Prostate gland (tissue), 2 donors: ENCODE results near the gene XNDC1N. TPM values are rescaled to one million over a fixed set of nuclear protein-coding genes. Genes with fewer than 3 reads are reported as not detected.
"Not testable (repeated sequence)": the region's sequence is repeated elsewhere in the genome, so short reads cannot be mapped to it uniquely, and the experiment has no call there.

Experiments used
- DNase-seq: peaks from one replicate; pipeline ENCODE4 v3.0.0-alpha.2; 2019; ENCODE audit warnings: low spot score
- H3K27ac ChIP-seq, 2 donors: fragments of 200-600 bp; sonication (generic); 2 replicates each; pipeline ENCODE4 v1.5.1; 2017 to 2019
- H3K27me3 ChIP-seq: fragments of 200-600 bp; sonication (generic); replicated peaks from 2 replicates; pipeline ENCODE4 v1.5.1; 2019; ENCODE audit not compliant: insufficient read depth
- H3K36me3 ChIP-seq, 2 donors: fragments of 200-600 bp; sonication (generic); 1 replicate in 1 of 2; 2 replicates in 1 of 2; pipeline versions ENCODE4 v1.5.1 to v1.8.1; 2017 to 2019
- H3K4me1 ChIP-seq: fragments of 200-600 bp; sonication (generic); replicated peaks from 2 replicates; pipeline ENCODE4 v1.5.1; 2019
- H3K4me3 ChIP-seq, 2 donors: fragments of 200-600 bp; sonication (generic); 2 replicates each; pipeline ENCODE4 v1.5.1; 2017 to 2019
- H3K9me3 ChIP-seq: fragments of 200-600 bp; sonication (generic); 2 replicates; pipeline ENCODE4 v1.5.1; 2017
- POLR2A ChIP-seq: fragments of 450-650 bp; IDR thresholded peaks from one replicate; pipeline ENCODE4 v1.6.1; 2016; ENCODE audit warnings: antibody characterized with exemption, mild to moderate bottlenecking
- POLR2AphosphoS5 ChIP-seq: sonication (generic); formaldehyde crosslinking; IDR thresholded peaks from one replicate; pipeline ENCODE4 v1.6.1; 2017; ENCODE audit warnings: antibody characterized with exemption
- WGBS: methylation state at CpG from one replicate; pipeline ENCODE4 v1.1.5; 2018; 5-methylcytosine and 5-hydroxymethylcytosine counted together
- intact Hi-C: fragments of 100-400 bp; cut with DNase I; formaldehyde crosslinking; loops from one replicate; pipeline ENCODE4 v1.14.2; 2022
- total RNA-seq, 2 donors: library from RNA; depleted of rRNA; stranded (reverse); fragments of >200 nt; gene quantifications; one replicate each; pipeline ENCODE4 v1.1.0, GENCODE V29; 2016
- TF ChIP-seq, protein P1 (sequence below), 4 experiments: fragments of 200-600 bp in 2 of 4; fragments of 450-650 bp in 2 of 4; sonication (generic) in 2 of 4; IDR thresholded peaks; 1 replicate in 3 of 4; 2 replicates in 1 of 4; pipeline ENCODE4 v1.5.1; 2016 to 2019; ENCODE audit warnings: antibody characterized with exemption in 4 of 4, mild to moderate bottlenecking in 2 of 4, moderate library complexity in 2 of 4

The XNDC1N gene
- total RNA-seq, 2 donors from 2014 or later = 4.9 to 7.7 TPM

DNA sequence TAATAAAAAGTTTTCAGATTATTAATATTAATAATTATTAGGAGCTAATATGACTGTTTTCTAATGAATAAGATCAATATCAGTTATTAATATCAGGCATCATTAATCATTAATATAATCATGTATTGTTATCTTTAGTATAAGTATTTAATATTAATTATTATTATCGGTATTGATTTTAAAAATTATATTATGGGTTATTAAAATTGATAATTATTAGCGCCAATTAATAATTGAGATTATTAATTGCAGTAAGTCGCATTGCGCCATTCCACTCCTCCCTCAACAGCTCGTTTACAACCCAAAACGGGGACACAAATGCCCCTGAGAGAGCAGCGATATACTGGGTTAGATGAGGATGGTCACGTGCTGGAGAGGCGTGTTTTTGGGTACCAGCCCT, 20.2 kb downstream of the XNDC1N start:
- H3K4me1 ChIP-seq = no peaks in the 10 kb centered on the region
- no peak overlapping the region for H3K27ac ChIP-seq
- no peak overlapping the region for H3K4me3 ChIP-seq
- TF ChIP-seq POLR2AphosphoS5 (no peak), POLR2A (no peak)
- TF ChIP-seq, protein P1, sequence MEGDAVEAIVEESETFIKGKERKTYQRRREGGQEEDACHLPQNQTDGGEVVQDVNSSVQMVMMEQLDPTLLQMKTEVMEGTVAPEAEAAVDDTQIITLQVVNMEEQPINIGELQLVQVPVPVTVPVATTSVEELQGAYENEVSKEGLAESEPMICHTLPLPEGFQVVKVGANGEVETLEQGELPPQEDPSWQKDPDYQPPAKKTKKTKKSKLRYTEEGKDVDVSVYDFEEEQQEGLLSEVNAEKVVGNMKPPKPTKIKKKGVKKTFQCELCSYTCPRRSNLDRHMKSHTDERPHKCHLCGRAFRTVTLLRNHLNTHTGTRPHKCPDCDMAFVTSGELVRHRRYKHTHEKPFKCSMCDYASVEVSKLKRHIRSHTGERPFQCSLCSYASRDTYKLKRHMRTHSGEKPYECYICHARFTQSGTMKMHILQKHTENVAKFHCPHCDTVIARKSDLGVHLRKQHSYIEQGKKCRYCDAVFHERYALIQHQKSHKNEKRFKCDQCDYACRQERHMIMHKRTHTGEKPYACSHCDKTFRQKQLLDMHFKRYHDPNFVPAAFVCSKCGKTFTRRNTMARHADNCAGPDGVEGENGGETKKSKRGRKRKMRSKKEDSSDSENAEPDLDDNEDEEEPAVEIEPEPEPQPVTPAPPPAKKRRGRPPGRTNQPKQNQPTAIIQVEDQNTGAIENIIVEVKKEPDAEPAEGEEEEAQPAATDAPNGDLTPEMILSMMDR (IDR thresholded peaks at IDR 0.05) = no peak
- 89% methylated on average over 9 of the region's 9 CpGs for WGBS
- no peaks in the 10 kb centered on the region for H3K9me3 ChIP-seq
- no peaks in the 10 kb centered on the region for H3K36me3 ChIP-seq
- no peak for DNase-seq
- no peaks in the 10 kb centered on the region for H3K27me3 ChIP-seq
- intact Hi-C loops = no loop called here

DNA sequence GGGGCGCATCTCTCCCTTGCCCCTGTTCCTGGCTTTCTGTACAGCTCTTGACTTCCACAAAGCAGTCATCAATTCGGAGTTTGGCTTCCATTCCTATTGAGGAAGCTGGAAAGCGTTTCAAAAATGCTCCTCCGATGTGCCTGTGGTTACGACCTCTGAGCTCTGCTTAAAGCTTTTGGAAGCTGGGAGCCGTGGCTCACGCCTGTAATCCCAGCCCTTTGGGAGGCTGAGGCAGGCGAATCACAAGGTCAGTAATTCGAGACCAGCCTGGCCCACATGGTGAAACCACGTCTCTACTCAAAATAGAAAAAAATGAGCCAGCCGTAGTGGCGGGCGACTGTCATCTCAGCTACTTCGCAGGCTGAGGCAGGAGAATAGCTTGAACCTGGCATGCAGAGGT, 27.3 kb downstream of the XNDC1N start:
- intact Hi-C loops, H3K27me3 ChIP-seq, H3K9me3 ChIP-seq, H3K4me3 ChIP-seq, H3K36me3 ChIP-seq, H3K27ac ChIP-seq, H3K4me1 ChIP-seq, DNase-seq: not testable (repeated sequence)
- 79% methylated on average over 14 of the region's 14 CpGs for WGBS

DNA sequence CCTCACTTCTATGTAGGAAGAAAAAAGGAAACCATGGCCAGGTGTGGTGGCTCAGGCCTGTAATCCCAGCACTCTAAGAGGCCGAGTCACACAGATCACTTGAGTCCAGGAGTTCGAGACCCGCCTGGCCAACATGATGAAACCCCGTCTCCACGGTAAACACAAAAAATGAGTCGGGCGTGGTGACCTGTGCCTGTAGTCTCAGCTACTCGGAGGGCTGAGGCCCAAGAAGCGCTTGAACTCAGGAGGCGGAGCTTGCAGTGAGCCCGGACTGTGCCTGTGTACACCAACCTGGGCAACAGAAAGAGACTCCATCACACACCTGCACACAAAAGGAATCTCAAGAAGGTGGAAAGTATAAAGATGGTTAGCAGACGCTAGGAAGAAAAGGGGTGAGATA, 32.4 kb downstream of the XNDC1N start:
- no peak for TF ChIP-seq POLR2A
- no peak for TF ChIP-seq POLR2AphosphoS5
- TF ChIP-seq, protein P1 (IDR thresholded peaks at IDR 0.05) = no peak
- no peaks in the 10 kb centered on the region for H3K36me3 ChIP-seq
- H3K4me3 ChIP-seq = no peak overlapping the region
- H3K27ac ChIP-seq = no peak overlapping the region
- intact Hi-C loops = no loop called here
- H3K27me3 ChIP-seq = no peaks in the 10 kb centered on the region
- no peak for DNase-seq
- no peaks in the 10 kb centered on the region for H3K4me1 ChIP-seq
- H3K9me3 ChIP-seq = no peaks in the 10 kb centered on the region
- WGBS = 95% methylated on average over 12 of the region's 12 CpGs

DNA sequence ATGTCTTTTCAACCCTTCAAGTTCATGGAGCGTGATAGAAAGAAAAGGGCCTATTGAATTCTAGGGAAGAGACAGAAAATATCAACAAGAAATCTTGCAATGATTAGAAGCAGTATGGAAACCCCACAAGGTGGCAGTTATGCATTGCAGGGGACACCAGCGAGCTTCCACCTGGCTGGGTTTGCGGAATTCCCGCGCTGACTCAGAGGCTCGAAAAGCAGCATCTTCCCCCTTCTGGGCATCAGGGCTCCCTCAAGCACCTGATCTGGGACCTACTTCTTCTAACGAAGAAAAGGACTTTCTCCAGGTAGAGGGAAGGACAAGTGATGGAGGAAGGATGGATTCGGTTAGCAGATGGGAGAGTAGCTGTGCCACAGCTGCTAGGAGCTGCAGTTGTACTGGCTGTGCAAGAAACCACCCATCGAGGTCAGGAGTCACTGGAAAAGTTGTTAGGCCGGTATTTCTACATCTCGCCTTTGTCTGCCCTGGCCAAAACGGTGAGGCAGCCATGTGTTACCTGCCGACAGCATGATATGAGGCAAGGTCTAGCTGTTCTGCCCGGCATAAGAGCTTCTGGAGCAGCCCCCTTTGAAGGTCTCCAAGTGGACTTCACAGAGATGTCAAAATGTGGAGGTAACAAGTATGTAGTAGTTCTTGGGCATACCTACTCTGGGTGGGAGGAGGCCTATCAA, 39.1 kb downstream of the XNDC1N start:
- intact Hi-C loops, H3K36me3 ChIP-seq, H3K27ac ChIP-seq, DNase-seq, H3K27me3 ChIP-seq, H3K4me3 ChIP-seq, H3K9me3 ChIP-seq, H3K4me1 ChIP-seq: not testable (repeated sequence)
- WGBS = 90% methylated on average over 14 of the region's 14 CpGs

DNA sequence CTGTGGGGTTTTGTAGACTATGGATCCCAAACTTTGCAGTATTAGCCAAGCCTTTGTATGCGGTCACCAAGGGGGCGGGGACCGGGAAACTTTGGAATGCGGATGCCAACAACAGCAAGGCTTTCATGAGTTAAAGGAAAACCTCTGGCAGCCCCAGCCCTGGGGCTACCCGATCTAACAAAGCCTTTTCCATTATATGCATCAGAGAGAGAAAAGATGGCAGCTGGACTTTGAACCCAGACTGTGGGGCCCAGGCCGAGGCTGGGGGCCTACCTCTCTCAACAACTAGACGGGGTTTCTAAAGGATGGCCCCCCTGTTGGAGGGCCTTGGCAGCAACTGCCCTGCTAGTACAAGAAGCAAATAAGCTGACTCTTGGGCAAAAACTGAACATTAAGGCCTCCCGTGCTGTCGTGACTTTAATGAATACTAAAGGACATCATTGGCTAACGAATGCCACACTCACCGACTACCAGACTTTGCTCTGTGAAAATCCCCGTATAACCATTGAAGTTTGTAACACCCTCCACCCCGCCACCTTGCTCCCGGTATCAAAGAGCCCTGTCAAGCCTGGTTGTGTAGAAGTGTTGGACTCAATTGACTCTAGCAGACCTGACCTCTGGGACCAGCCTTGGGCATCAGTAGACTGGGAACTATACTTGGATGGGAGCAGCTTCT, 39.9 kb downstream of the XNDC1N start:
- H3K36me3 ChIP-seq, H3K27me3 ChIP-seq, H3K4me3 ChIP-seq, H3K9me3 ChIP-seq, intact Hi-C loops, H3K27ac ChIP-seq, DNase-seq, H3K4me1 ChIP-seq: not testable (repeated sequence)
- WGBS = 78% methylated on average over 14 of the region's 14 CpGs

DNA sequence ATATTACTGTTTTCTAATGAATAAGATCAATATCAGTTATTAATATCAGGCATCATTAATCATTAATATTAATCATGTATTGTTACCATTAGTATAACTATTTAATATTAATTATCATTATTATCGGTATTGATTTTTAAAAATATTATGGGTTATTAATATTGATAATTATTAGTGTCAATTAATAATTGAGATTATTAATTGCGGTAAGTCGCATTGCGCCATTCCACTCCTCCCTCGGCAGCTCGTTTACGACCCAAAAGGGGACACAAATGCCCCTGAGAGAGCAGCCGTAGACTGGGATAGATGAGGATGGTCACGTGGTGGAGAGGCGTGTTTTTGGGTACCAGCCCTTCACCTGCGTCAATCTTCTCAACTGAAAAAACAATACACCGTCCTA, 42.6 kb downstream of the XNDC1N start:
- DNase-seq, H3K9me3 ChIP-seq, H3K36me3 ChIP-seq, H3K27me3 ChIP-seq, intact Hi-C loops, H3K27ac ChIP-seq, H3K4me3 ChIP-seq, H3K4me1 ChIP-seq: not testable (repeated sequence)
- 96% methylated on average over 12 of the region's 12 CpGs for WGBS

Other genes starting within 250 kb of the XNDC1N start
- gene DEFB108B, start 95.4 kb downstream of the XNDC1N start, total RNA-seq = not detected
- gene DEFB131B, start 50.1 kb downstream of the XNDC1N start, total RNA-seq = not detected
- gene RNF121, start 452 bp upstream of the XNDC1N start, total RNA-seq = 10 to 100 TPM; 32.4 to 48.0 TPM
- gene IL18BP, start 70.3 kb upstream of the XNDC1N start, total RNA-seq = 10 to 100 TPM in 1 of 2 donors, 1 to 10 TPM in 1; 3.1 to 13.9 TPM
- 100 to 1,000 TPM; 623 to 712 TPM for gene NUMA1, start 151.9 kb upstream of the XNDC1N start, total RNA-seq
- gene LRRC51, start 152.3 kb upstream of the XNDC1N start, total RNA-seq = 10 to 100 TPM; 13.1 to 25.1 TPM
- gene LAMTOR1, start 174.7 kb upstream of the XNDC1N start, total RNA-seq = 100 to 1,000 TPM; 128 to 230 TPM
- gene TOMT, start 177.3 kb upstream of the XNDC1N start, total RNA-seq = not detected
- gene ANAPC15, start 184.1 kb upstream of the XNDC1N start, total RNA-seq = 10 to 100 TPM; 28.9 to 54.2 TPM
- not detected for gene FOLR3, start 207.1 kb upstream of the XNDC1N start, total RNA-seq